Gastroesophageal sphincter (tissue), 3 donors: Measurements from ENCODE around the gene UTP11.

ENCODE experiments used
- CTCF ChIP-seq, 4 experiments: fragments of 200-600 bp in 2 of 4; fragments of 450-650 bp in 2 of 4; sonication (generic) in 1 of 4; IDR thresholded peaks; one replicate each; pipeline ENCODE4 v1.5.1; 2017 to 2019; ENCODE audit warnings: antibody characterized with exemption in 4 of 4, mild to moderate bottlenecking in 2 of 4, moderate library complexity in 2 of 4
- POLR2A ChIP-seq, 2 donors: fragments of 450-650 bp; IDR thresholded peaks; one replicate each; pipeline ENCODE4 v1.6.1; 2017; ENCODE audit warnings: antibody characterized with exemption in 2 of 2, mild to moderate bottlenecking in 2 of 2, moderate library complexity in 1 of 2

- TF ChIP-seq CTCF (IDR thresholded peaks at IDR 0.05) (no peak), POLR2A (IDR thresholded peaks at IDR 0.05) (no peak)
Measured at GRCh38 chr1:38073534-38074301, 61.2 kb downstream of the UTP11 start.
